DMS153 (cell line): ENCODE results near the gene STK24.
"Not testable (repeated sequence)": the region's sequence is repeated elsewhere in the genome, so short reads cannot be mapped to it uniquely, and the experiment has no call there.

Experiments used
- DNase-seq: peaks from one replicate; lab custom pipeline; 2025; lab: John Stamatoyannopoulos, UW

The STK24 gene

DNA sequence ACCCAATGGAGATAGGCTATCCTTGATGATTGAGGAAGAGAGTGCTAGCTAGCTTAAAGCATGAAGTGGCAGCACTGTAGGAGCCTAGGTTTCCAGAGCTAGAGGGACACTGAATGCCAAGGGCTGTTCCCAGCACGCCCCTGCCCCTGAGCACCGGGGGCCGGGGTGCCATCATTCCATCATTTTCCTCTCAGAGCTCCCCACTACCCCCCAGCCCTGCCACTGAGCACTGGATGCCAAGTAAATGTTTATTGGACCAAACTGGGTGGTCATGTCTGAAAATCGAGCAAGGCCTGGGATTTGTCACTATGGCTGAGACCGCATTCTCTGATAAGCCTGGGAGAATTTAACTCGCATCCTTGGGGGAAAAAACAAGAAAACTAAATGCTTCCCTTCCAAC lies 142.8 kb downstream of the STK24 start:
- DNase-seq, result no peak

DNA sequence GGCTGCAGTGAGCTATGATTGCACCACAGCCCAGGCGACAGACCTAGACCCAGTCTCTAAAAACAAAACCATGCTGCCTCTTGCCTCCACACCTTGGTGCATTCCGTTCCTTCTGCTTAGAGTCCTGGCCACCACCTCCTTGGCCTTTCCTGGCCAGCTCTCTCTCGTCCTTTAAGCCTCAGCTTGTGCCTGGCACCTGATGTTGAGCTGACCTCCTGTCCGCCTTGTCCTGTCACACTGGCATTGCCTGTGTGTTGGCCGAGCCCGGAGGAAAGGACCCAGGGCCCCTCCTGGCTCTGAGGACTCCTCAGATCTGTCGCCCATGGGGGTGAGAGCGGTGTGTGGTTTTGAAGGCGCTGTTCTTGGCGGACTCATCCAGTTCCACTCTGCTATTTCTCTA lies 143.3 kb downstream of the STK24 start:
- DNase-seq, result no peak

DNA sequence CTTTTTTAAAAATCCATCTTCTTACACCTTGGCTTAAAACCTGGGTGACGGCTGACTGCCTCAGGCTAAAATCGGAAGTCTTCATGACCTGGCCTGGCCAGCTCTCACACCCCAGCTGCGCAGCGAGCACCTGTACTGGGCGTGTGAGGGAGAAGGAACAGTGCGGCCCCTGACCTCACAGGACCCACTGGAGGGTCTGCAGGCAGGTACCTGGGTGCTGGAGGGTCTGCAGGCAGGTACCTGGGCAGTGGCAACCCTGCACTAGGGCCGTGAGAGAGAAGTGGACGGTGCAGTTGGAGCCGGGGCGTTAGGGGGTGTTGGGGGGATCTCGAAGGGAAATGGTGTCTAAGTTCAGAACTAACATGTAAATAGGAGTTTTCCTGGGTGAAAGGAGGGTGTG lies 144.3 kb downstream of the STK24 start:
- DNase-seq, result no peak

DNA sequence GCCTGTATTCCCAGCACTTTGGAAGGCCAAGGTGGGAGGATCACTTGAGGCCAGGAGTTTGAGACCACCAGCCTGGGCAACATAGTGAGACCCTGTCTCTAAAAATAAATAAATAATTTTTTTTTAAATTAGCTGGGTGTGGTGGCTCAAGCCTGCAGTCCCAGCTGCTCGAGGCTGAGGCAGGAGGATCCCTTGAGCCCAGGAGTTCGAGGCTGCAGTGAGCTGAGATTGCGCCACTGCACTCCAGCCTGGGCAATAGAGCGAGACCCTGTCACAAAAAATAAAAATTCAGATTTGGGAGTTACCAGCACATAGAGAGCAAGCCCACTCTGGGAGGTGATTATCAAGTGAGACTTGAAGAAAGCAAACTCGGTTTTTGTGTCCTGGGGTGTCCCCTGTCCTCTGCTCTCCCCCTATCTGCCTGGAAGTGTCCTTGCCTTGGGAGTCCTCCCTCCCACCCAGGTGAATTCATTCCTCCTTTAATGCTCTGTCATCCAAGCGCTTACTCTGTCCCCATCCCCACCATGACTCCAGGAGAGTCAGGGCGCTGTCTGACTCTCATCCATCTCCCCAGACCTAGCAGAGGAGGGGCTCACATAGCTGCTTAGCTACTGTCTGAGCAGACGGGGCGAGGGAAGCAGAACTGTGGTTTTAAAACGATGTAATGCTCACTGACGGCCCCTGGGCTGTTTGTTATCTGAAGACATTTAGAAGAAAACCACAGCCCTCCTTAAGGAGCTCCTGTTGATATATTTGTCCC lies 146.8 kb downstream of the STK24 start:
- no peak for DNase-seq

DNA sequence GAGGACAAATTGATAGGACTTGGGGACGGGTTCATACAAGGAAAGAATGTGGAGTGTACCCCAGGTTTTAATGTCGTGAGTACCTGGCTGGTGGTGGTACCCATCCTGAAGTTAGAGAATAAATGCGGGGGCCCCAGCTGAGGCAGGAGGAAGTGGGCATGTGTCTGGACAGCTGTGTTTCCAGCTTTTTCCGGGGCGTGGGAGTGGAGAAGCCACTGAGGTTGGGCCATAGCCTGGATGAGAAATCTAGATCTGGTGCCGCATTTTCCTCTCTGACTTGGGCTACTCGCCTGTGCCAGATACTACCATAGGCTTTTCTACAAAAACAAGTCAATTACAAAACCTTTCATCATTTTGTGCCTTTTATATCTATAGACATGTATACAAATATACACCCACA lies 147.4 kb downstream of the STK24 start:
- DNase-seq, result no peak

- no peak for DNase-seq
These were observed 147.8 kb downstream of the STK24 start for GRCh38 chr13:98429081-98429480.

- no peak for DNase-seq
These were observed 148.5 kb downstream of the STK24 start for GRCh38 chr13:98428256-98428966.

DNA sequence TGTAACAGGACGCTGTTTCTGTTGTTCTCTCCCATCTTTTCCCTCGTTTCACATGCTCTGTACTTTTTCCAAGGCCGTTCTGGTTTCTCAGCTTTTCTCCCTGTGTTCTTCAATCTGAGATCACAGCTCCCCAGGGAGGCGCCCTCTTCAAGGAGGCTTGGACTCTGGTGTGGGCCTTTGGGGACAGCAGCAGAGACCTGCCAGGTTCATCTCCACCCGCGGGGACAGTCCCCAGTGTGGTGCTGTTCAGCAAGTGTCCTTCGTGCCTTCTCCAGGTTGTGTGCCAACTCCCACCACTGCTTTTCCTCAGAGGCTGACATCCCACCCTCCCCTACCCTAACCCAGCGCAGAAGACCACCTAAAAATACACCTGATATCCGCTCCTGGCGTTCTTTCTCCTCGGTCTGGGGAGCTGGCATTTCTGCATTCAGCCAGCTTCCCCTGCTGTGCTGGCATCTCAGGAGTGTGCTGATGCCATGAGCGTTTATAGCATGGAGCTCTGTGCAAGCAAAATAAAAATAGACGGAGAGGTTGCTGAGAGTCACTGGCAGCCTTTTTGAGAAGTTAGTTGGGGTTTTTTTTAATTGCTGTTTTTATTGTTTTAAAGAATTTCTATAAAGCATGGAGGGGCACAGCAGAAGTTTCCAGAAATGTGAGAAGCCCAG lies 149.4 kb downstream of the STK24 start:
- DNase-seq, result no peak

GRCh38 chr13:98423417-98423816 lies 153.5 kb downstream of the STK24 start:
- no peak for DNase-seq

GRCh38 chr13:98422046-98422445 lies 154.9 kb downstream of the STK24 start:
- no peak for DNase-seq

- no peak for DNase-seq
These were observed 156.2 kb downstream of the STK24 start for GRCh38 chr13:98420554-98421175.

DNA sequence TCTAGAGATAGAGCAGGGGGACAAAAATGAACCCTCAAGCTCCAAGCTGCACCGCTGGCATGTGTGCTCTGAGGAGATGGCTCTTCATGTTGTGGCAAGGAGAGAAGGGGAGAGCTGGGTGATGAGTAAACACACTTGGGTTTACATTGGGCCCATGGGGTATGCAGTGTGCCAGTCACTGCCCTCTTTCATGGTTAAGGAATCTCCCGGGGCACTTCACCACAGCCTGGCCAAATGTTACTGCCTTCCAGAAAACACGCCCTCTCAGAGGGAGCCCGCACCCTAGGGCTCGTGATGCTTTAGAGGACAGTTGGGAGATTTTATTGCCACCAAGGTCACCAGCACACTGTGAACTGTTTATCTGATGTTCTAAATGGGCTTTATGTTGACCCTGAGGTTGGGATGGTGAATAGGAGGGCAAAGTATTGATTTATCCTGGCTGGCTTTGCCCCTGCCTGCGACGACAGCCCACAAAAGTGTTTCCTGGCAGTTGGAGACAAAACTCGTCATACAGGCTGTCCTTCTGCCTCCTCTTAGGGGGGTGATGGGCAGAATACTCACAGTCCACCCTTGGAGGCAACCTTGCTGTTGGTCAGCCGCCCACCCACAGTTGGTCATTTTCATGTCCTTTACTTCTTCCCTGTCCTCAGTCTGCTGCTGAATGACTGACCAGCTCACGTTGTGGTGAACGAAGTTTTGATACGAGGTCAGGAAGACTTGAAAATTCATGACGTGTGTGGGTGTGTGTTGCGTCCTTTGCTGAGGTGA lies 156.9 kb downstream of the STK24 start:
- DNase-seq, result no peak

DNA sequence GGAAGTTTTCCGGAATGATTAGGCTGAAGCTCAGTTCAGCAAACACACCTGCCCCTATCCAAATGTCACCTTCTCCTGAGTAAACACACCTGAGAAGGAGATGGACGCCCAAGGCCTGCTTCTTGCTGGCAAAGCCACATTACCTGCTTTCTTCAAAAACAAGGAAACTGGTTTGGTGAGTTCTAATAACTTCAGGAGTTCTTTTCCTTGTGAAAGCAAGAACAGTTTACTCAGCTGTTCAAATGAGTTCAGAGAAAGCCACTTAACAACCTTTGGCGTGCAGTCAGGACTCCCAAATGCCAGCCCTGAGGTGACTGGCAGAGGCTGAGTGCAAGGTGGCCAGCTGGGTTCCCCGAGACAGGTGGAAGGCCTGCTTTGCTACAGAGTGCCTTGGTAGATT lies 160.5 kb downstream of the STK24 start:
- DNase-seq, result peak; percentile 97

GRCh38 chr13:98415326-98416070 lies 161.4 kb downstream of the STK24 start:
- no peak for DNase-seq

- DNase-seq, result no peak
These were observed 163.1 kb downstream of the STK24 start for GRCh38 chr13:98413796-98414195.

GRCh38 chr13:98413278-98413677 lies 163.6 kb downstream of the STK24 start:
- not testable (repeated sequence) for DNase-seq

- DNase-seq, result no peak
These were observed 165.2 kb downstream of the STK24 start for GRCh38 chr13:98411617-98412265.

- no peak for DNase-seq
These were observed 165.9 kb downstream of the STK24 start for GRCh38 chr13:98411013-98411412.

DNA sequence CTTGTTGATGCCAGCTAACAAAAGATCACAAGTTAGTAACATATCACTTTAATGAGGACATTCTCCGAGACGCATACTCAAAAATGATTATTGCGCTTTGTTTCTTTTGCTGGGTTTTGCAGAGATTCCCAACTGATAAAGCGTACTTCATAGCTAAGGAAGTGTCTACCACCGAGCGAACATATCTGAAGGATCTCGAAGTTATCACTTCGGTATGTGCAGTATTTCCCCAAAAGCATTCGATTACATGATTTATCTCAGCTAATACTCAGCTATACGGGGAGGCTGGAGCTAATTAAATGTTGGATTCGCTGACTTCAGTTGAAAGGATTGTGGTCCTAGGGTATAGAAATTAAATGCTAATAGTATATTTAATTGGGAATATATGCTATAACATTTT lies 166.3 kb downstream of the STK24 start:
- DNase-seq, result no peak

DNA sequence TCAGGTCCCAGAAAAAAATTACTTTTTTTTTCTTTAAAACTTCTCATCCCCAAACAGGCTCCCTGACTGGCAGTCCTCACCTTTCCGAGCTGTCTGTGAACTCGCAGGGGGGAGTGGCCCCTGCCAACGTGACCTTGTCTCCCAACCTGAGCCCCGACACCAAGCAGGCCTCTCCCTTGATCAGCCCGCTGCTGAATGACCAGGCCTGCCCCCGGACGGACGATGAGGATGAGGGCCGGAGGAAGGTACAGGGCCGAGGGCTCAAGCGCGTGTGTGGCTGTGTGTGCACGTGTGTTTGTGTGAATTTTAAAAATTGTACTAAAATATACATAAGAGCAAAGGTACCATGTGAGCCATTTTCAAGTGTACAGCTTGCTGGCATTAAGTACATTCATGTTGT lies 167.6 kb downstream of the STK24 start:
- no peak for DNase-seq

GRCh38 chr13:98407575-98407974 lies 169.3 kb downstream of the STK24 start:
- DNase-seq, result no peak
